ENCODE results near the gene COMMD4. TPM values are rescaled to one million over a fixed set of nuclear protein-coding genes. Genes with fewer than 3 reads are reported as not detected.

COMMD4 gene
- total and polyA plus RNA-seq, 10 of the 15 experiments (the other 5 are each of a cell fraction or from before 2014, with no cell fraction given) = 14.5 to 118 (median 75.3) TPM

DNA sequence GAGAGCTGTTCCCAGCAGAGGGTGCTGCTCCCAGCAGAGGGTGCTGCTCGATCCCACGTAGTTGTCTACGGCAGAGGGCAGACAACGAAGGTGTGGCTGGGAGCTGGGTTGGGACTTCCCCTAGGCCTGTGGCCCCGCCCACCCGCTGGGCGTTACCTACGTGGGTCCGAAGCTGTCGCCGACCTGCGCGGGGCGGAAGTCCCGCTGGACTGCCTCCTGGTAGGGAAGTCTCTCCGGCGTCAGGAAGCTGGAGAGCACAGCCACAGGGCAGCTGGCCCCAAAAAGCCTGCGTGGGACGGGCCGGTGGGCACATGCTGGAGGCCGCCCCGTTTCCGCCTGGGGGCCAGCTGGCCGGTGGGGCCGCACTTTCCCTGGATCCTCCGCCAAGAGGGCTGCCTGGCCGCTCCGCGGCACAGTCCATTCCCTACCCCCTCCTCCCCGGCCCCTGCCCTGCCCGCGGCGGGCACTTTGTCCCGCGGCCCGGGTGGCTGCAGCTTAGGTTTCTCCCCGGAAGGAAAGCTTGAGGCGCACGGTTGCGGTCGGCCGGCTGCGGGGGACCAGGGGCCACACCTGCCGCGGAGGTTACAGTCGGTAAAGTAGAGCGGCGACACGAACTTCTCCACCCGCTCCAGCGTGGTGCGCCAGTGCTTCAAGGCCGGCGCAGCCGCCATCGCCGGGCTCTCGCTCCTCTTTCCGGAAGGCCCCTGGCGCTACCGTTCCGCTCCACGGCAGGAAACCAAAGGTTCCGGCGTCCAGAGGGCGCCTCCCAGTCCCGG lies 32.2 kb downstream of the COMMD4 start, which contains the start of gene MAN2C1 (continued):
- 0 out of 2 replicates have a peak, but pooled peaks have one; percentile 12 for TF ChIP-seq MEF2A (IDR thresholded peaks at IDR 0.05; ENCODE audit: insufficient read depth, low read depth, low read length)
- no peak; the same call in 1 of the 2 replicates for TF ChIP-seq NFIC (IDR thresholded peaks at IDR 0.05; ENCODE audit: low read depth, low read length)
- TF ChIP-seq ZNF622 (IDR thresholded peaks at IDR 0.05) = no peak
- TF ChIP-seq ESRRA (IDR thresholded peaks at IDR 0.05; ENCODE audit: low read length) = no peak; the same call in none of the 2 replicates
- TF ChIP-seq MTA2 (IDR thresholded peaks at IDR 0.05; ENCODE audit: low read depth) = 0 out of 2 replicates have a peak, but pooled peaks have one; percentile 32
- TF ChIP-seq REST (IDR thresholded peaks at IDR 0.05; ENCODE audit: low read depth, low read length) = no peak; the same call in 1 of the 2 replicates
- TF ChIP-seq FOXK2 (IDR thresholded peaks at IDR 0.05) = no peak
- no peak for TF ChIP-seq KAT2A (conservative IDR thresholded peaks at IDR 0.05; ENCODE audit: control insufficient read depth, low read depth, low read length)
- TF ChIP-seq BCL11A (IDR thresholded peaks at IDR 0.05; ENCODE audit: low read depth, low read length) = no peak
- TF ChIP-seq NR2C2 (IDR thresholded peaks at IDR 0.05; ENCODE audit: borderline replicate concordance, control insufficient read depth, insufficient read length, low read depth) = no peak
- TF ChIP-seq TCF12 (IDR thresholded peaks at IDR 0.05; ENCODE audit: low read depth, low read length) = peak; percentile 76
- no peak for TF ChIP-seq SMAD1 (IDR thresholded peaks at IDR 0.05; ENCODE audit: low read depth, partially characterized antibody)
- no peak for TF ChIP-seq EZH2 (IDR thresholded peaks at IDR 0.05; ENCODE audit: borderline replicate concordance, control insufficient read depth, low read depth, low read length)
- TF ChIP-seq MYB (IDR thresholded peaks at IDR 0.05; ENCODE audit: borderline replicate concordance, low read depth, low read length) = peak; percentile 36; the same call in 1 of the 2 replicates
- TF ChIP-seq EGR1 (IDR thresholded peaks at IDR 0.05; ENCODE audit: borderline replicate concordance in 1 of 2, low read depth in 2 of 2, low read length in 2 of 2) = peak; percentile 33 to 40; a peak in 2 of 3 replicates
- TF ChIP-seq PAX5 (IDR thresholded peaks at IDR 0.05; ENCODE audit: borderline replicate concordance, low read depth, low read length) = peak; percentile 45; the same call in 1 of the 2 replicates
- TF ChIP-seq CUX1 (IDR thresholded peaks at IDR 0.05; ENCODE audit: insufficient replicate concordance, low read depth, low read length) = no peak
- TF ChIP-seq, protein P1, sequence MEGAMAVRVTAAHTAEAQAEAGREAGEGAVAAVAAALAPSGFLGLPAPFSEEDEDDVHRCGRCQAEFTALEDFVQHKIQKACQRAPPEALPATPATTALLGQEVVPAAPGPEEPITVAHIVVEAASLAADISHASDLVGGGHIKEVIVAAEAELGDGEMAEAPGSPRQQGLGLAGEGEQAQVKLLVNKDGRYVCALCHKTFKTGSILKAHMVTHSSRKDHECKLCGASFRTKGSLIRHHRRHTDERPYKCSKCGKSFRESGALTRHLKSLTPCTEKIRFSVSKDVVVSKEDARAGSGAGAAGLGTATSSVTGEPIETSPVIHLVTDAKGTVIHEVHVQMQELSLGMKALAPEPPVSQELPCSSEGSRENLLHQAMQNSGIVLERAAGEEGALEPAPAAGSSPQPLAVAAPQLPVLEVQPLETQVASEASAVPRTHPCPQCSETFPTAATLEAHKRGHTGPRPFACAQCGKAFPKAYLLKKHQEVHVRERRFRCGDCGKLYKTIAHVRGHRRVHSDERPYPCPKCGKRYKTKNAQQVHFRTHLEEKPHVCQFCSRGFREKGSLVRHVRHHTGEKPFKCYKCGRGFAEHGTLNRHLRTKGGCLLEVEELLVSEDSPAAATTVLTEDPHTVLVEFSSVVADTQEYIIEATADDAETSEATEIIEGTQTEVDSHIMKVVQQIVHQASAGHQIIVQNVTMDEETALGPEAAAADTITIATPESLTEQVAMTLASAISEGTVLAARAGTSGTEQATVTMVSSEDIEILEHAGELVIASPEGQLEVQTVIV (IDR thresholded peaks at IDR 0.05; ENCODE audit: borderline replicate concordance, partially characterized antibody) = peak; percentile 13

Measured in GM12878 (cell line).